ENCODE measurements around the gene LRRK2.
"Not testable (repeated sequence)": the region's sequence is repeated elsewhere in the genome, so short reads cannot be mapped to it uniquely, and the experiment has no call there.

Gene LRRK2

GRCh38 chr12:40315375-40315774 is 90.6 kb downstream of the LRRK2 start:
- no peak for DNase-seq

DNA sequence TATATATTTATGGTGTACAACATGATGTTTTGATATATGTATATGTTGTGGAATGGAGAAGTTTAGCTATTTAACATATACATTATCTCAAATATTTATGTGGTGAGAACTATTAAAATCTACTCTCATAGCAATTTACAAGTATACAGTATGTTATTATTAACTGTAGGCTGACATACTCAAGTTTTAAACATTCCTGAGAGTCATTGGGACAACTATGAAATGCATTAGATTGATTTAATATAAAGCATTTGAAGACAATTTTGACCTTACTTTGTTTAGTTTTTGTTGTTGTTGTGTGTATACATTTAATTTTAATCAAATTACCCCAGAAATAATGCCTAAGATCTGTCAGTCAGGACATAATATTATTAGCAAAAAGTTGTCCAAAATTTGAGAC is 99.5 kb downstream of the LRRK2 start:
- DNase-seq, result no peak

GRCh38 chr12:40325349-40325960 is 100.7 kb downstream of the LRRK2 start:
- DNase-seq, result no peak

DNA sequence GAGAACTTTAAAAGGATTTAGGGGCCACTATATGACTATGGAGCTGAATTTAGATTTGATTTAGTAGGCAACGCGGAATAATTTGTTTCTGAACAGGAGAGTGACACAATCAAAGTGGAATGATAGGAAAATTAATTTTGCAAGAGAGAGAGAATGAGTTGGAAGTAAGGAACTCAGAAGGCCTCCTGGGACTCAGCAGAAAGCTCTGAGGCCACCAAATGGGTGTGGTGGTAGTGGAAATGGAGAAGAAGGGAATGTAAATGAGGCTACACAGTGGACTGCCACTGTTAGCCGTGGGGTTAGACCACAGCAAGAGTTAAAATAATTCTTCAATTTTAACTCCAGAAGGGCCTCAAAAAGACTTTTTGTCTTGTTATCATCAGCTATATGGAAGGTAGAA is 102.7 kb downstream of the LRRK2 start:
- no peak for DNase-seq

DNA sequence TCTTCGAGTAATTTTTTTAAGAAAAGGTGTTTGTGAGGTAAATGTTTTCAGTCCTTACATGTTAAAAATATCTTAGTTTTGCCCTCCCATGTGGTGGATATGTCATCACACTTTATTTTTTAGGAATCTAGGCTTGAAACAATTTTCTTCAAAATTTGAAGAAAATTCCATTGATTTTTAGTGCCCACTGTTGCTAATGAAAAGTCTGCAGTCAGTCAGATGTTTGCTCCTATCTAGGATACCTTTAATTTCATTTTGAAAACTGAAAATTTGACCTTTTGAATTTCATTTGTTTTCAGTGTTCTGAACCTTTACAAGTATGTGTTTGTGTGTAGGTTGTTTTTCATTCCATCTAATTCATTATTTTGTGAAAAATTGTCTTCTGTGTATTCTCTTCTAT is 105.4 kb downstream of the LRRK2 start:
- no peak for DNase-seq

DNA sequence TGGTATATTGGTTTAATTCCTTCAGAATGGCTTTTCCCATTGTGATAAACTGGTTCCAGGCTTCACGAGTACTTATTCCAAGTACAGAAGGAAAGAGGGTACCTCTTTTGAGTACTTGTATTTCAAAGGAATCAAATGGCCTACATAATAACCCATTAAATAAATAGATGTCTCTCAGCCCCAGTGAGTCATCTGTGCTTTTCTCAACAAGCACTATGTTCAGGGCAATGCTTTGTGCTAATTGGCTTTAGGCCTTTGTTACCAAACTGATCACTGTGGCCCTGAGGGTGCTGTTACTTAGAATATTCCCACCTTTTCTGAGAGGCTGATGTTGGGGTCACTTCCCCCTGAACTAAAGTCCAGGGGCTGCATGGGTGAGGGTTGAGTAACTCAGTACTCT is 107.1 kb downstream of the LRRK2 start:
- DNase-seq, result no peak

GRCh38 chr12:40335991-40336390 is 111.2 kb downstream of the LRRK2 start:
- DNase-seq, result no peak

GRCh38 chr12:40336573-40337199 is 111.9 kb downstream of the LRRK2 start:
- no peak for DNase-seq

- DNase-seq, result no peak
These were observed 113.3 kb downstream of the LRRK2 start for GRCh38 chr12:40338071-40338470.

GRCh38 chr12:40338621-40339020 is 113.8 kb downstream of the LRRK2 start:
- no peak for DNase-seq

GRCh38 chr12:40342010-40342409 is 117.2 kb downstream of the LRRK2 start:
- DNase-seq, result no peak

DNA sequence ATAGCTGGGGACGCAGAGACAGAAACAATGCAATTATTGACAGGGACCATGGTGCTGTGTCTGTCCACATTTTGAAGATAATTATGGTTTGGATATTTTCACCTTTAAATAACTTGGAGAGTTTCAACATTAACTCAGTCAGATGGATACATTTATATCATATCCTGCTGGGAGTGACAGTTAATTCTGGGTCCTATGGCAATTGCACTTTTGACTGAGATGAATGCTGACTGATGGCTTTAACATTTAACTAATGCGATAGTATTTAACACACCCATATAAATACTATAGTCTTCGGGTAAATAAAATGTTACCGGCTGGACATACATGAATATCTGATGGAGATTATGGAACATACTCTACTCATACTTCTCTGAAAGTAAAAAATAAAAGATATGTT is 118.3 kb downstream of the LRRK2 start:
- no peak for DNase-seq

DNA sequence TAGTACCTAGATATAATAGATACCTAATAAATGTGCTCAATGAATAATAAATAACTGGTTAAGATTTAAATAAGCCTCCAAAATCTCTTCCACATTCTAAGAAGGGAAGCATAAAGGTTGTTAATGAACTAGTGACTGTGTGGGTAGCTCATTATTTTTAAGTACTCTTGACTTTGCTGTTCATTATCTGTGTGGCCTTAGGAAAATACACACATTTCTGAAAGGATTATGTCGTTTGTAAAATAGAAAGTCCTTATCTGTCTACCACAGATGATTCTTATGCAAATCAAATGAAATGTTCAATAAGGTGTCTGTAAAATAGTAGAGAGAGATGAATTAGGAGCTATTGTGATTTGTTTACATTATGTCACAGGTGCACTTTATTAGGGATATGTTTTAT is 119.5 kb downstream of the LRRK2 start:
- DNase-seq, result no peak

GRCh38 chr12:40351976-40352375 is 127.2 kb downstream of the LRRK2 start:
- DNase-seq, result no peak

DNA sequence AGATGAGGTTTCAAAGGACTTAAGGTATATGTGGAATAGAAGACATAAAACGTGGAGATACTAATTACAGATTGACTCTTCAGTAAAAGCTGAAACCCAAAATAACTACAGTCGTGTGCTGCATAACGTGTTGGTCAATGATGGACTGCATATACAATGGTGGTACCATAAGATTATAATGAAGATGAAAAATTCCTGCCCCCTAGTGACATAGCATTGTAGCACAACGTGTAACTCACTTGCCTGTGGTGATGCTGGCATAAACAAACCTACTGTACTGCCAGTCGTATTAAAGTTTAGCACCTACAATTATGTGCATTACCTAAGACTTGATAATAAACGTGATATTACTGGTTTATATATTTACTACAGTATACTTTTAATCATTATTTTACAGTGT is 150.3 kb downstream of the LRRK2 start:
- no peak for DNase-seq

DNA sequence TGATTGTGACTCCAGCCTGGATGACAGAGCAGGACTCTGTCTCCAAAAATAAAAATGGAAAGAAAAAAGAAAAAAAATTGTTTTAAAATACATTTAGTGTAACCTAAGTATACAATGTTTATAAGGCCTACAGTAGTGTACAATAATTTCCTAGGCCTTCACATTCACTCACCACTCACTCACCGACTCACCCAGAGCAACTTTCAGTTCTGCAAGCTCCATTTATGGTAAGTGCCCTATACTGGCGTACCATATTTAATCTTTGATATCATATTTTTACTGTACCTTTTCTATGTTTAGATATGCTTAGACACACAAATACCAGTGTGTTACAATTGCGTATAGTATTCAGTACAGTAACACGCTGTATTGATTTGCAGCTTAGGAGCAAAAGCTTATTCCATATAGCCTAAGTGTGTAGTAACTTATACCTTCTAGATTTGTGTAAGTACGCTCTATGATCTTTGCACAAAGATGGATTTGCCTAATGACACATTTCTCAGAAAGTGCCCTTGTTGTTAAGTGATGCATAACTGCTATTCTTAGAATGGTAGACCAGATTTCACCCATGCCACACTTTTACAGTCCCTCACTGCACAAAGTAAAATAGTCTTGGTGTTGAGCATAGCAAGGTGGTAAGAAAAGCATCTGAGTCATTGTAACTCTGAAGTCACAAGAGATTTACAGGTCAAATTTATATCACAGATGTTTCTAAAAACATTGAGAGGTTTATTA is 151.9 kb downstream of the LRRK2 start:
- no peak for DNase-seq

DNA sequence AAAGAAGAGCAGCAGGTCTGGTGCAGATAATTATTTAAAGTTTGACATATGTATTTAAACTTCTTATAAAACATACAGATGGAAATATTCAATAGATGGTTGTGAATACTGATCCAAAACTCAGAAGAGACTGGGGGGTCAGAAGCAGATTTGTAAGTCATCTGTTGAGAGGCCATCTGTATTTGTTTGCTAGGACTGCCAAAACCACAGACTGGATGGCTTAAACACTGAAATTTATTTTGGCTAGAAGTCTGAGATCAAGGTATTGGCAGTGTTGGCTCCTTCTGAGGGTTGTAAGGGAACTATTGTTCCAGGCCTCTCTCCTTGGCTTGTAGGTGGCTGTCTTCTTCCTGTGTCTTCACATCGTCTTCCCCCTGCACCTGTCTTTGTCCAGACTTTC is 153.9 kb downstream of the LRRK2 start:
- DNase-seq, result no peak

- DNase-seq, result no peak
These were observed 157.4 kb downstream of the LRRK2 start for GRCh38 chr12:40382217-40382616.

DNA sequence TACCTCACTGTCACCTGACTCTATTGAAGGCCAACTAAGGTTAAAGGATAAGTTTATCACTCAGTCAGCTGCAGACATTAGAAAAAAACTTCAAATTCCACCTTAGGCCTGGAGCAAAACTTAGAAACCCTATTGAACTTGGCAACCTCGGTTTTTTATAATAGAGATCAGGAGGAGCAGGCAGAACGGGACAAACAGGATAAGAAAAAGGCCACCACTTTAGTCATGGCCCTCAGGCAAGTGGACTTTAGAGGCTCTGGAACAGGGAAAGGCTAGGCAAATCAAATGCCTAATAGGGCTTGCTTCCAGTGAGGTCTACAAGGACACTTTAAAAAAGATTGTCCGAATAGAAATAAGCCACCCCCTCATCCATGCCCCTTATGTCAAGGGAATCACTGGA is 162.5 kb downstream of the LRRK2 start:
- not testable (repeated sequence) for DNase-seq

DNA sequence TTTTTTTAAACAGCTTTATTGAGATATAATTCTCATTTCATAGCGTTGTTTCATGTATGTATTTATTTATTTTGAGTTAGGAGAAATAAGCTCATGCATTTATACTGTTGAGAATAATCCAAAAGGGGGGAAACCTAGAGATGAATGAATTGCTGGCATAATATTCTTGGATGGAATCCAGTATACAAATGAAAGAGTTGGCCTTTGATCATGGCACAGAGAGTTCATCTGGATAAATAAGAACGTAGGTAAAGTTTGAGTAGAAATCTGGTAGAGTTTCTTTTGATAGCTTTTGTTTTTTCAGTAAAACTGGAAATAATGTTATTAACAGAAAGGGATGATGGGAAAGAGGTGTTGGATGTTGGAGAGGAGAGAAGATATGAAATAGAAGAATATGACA is 166.2 kb downstream of the LRRK2 start:
- no peak for DNase-seq

- no peak for DNase-seq
These were observed 168.2 kb downstream of the LRRK2 start for GRCh38 chr12:40393026-40393425.

- DNase-seq, result no peak
These were observed 174.9 kb downstream of the LRRK2 start for GRCh38 chr12:40399656-40400055.

DNA sequence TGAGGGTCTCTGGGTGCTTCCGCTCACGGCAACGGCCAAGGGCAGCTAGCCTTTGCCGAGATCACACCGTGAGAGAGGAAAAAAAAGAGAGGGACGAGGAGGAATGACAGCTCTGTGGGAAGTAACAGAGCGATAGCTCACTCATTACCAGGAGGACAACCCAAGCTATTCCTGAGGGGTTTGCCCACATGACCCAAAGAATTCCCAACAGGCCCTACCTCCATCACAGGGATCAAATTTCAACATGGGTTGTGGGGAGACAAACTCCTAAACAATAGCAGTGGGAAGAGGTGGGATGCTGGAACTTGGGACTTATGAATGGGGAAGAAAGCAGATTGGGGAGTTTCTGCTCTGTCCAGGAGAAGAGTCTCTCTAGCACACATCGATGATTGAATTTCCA is 180.6 kb downstream of the LRRK2 start:
- DNase-seq, result no peak

Data from CD4-positive, alpha-beta T cell treated with Interleukin-6 for 4 hours (primary cell).